Measurements from ENCODE around the gene PCDHGA4.
"Not testable (repeated sequence)": the region's sequence is repeated elsewhere in the genome, so short reads cannot be mapped to it uniquely, and the experiment has no call there.

The PCDHGA4 gene

DNA sequence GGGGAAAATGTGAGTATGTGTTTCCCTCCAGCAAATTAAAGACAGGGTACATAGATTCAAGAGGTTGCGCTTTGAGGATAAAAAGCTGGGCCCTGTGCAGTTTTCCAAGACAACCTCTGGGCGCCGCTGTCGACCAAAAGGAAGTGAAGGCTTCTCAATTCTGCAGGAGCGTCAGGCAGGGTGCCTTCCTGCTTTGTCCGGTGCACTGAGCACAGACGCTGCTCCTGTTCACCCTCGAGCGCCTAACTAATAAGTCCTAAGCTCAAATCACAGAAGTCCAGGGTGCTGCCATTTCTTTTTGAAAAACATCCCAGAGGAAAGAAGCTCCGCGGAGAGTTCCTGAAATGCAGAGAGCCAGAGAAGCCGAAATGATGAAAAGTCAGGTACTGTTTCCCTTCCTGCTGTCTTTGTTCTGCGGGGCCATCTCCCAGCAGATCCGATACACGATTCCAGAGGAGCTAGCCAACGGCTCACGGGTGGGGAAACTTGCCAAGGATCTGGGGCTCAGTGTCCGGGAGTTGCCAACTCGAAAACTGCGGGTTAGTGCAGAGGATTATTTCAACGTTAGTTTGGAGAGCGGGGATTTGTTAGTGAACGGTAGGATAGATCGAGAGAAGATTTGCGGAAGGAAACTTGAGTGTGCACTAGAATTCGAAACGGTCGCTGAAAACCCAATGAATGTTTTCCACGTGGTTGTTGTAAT, 4.8 kb upstream of the PCDHGA4 start, which contains the start of gene PCDHGB1:
Gene PCDHGB1, plus strand, starts transcription at position 183 of the 703 bp plus-strand sequence. Its CDS starts 162 bp downstream, at position 345.
- peak; percentile 1 to 52 for DNase-seq

DNA sequence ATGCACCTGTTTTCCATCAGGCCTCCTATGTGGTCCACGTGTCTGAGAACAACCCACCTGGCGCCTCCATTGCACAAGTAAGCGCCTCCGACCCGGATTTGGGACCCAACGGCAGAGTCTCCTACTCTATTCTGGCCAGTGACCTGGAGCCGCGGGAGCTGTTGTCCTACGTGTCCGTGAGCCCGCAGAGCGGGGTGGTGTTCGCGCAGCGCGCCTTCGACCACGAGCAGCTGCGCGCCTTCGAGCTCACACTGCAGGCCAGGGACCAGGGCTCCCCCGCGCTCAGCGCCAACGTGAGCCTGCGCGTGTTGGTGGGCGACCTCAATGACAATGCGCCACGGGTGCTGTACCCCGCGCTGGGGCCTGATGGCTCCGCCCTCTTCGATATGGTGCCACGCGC, 3.2 kb upstream of the PCDHGA4 start:
- no peak for DNase-seq

DNA sequence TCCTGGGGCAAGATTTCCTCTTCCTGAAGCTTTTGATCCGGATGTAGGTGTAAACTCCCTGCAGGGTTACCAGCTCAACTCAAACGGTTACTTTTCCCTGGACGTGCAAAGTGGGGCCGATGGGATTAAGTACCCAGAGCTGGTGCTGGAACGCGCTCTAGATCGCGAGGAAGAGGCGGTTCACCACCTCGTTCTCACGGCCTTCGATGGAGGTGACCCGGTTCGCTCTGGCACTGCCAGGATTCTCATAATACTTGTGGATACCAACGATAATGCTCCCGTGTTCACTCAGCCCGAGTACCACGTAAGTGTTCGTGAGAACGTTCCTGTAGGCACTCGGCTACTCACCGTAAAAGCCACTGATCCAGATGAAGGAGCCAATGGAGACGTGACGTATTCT, 820 bp downstream of the PCDHGA4 start:
- DNase-seq = no peak

DNA sequence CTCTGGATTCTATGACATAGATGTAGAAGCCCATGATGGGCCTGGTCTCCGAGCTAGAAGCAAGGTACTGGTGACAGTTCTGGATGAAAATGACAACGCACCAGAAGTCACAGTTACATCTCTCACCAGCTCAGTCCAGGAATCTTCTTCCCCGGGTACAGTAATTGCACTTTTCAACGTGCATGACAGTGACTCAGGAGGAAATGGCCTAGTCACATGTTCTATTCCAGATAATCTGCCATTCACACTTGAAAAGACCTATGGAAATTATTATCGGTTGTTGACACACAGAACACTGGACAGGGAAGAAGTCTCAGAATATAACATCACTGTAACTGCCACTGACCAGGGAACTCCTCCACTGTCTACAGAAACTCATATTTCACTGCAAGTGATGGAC, 1.3 kb downstream of the PCDHGA4 start:
- no peak for DNase-seq

DNA sequence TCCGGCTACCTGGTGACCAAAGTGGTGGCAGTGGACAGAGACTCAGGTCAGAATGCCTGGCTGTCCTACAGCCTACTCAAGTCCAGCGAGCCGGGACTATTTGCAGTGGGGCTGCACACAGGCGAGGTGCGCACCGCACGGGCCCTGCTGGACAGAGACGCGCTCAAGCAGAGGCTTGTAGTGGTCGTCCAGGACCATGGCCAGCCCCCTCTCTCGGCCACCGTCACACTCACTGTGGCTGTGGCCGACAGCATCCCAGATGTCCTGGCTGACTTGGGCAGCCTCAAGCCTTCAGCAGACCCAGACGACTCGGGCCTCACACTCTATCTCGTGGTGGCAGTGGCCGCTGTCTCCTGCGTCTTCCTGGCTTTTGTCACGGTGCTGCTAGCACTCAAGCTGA, 2.1 kb downstream of the PCDHGA4 start:
- DNase-seq = no peak

DNA sequence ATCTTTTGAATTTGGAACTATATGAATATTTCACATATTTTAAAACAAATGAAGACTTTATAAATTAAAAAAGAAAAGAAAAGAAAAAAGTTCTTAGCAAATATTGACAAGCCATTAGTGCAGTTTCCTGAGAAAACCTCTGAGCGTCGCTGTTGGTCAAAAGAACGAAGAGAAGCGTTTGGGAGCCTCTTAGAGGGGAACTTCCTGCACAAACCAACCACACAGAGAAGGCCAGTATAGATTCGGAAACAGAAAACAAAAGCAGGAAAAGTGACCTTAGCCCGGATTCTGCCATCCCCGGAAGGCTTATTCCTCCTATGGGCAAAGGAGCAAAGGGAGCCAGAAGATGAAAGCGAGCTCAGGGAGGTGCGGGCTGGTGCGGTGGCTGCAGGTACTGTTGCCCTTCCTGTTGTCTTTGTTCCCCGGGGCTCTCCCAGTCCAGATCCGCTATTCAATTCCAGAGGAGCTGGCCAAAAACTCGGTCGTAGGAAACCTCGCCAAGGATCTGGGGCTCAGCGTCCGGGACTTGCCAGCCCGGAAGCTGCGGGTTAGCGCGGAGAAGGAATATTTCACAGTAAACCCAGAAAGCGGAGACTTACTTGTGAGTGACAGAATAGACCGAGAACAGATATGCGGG, 5.1 kb downstream of the PCDHGA4 start, which contains the start of gene PCDHGB2:
Gene PCDHGB2, plus strand, starts transcription at position 205 of the 637 bp plus-strand sequence. Its CDS starts 142 bp downstream, at position 347.
- DNase-seq = peak; percentile 62 to 64

DNA sequence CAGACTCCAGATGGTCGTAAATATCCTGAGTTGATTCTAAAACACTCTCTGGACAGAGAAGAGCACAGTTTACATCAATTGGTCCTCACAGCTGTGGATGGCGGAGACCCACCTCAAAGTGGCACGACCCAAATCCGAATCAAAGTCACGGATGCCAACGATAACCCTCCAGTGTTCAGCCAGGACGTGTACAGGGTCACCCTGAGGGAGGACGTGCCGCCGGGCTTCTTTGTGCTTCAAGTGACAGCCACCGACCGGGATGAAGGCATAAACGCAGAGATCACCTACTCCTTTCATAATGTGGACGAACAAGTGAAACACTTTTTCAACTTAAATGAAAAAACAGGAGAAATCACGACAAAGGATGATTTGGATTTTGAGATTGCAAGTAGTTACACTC, 5.9 kb downstream of the PCDHGA4 start:
- DNase-seq = no peak

DNA sequence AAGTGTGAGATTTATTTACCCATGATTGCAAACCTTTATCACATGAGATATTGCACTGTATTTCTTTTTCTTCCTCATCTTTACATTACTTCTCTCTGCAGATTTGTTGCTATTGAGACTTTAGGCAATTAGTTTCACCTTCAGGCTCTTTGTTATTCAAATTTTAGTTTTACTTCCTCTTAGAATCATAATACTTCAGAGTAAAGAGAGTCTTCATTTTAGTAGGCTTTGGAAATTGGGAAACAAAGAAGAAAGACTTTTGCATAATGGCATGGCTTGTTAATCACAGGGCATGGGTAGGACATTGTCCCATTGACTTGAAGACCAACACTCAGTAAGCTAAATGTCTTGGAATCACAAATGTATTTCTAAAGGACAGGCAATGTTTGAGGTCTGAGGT, 7.9 kb downstream of the PCDHGA4 start:
- no peak for DNase-seq

DNA sequence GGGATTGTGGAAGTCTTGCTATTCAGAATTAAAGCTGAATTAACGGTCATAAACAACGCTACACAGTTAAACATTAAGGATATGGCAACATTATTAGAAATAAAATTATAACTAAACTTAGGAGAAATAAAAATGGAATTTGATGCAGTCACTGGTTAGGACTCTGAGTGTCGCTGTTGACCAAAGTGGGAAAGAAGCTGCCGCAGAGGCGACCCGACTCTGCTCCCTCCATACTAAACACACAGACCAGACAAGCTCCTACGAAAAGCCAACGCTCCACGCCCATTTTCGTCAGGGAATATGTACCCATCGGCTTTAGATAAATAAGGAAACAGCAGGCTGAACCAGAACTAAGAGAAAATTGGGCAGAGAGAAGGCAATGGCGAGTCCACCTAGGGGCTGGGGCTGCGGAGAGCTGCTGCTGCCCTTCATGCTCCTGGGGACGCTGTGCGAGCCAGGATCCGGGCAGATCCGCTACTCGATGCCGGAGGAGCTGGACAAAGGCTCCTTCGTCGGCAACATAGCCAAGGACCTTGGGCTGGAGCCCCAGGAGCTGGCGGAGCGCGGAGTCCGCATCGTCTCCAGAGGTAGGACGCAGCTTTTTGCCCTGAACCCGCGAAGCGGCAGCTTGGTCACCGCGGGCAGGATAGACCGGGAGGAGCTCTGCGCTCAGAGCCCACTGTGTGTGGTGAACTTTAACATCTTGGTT, 9.3 kb downstream of the PCDHGA4 start, which contains the start of gene PCDHGA5:
Gene PCDHGA5, plus strand, starts transcription at position 211 of the 709 bp plus-strand sequence. Its CDS starts 169 bp downstream, at position 380.
- DNase-seq = no peak

DNA sequence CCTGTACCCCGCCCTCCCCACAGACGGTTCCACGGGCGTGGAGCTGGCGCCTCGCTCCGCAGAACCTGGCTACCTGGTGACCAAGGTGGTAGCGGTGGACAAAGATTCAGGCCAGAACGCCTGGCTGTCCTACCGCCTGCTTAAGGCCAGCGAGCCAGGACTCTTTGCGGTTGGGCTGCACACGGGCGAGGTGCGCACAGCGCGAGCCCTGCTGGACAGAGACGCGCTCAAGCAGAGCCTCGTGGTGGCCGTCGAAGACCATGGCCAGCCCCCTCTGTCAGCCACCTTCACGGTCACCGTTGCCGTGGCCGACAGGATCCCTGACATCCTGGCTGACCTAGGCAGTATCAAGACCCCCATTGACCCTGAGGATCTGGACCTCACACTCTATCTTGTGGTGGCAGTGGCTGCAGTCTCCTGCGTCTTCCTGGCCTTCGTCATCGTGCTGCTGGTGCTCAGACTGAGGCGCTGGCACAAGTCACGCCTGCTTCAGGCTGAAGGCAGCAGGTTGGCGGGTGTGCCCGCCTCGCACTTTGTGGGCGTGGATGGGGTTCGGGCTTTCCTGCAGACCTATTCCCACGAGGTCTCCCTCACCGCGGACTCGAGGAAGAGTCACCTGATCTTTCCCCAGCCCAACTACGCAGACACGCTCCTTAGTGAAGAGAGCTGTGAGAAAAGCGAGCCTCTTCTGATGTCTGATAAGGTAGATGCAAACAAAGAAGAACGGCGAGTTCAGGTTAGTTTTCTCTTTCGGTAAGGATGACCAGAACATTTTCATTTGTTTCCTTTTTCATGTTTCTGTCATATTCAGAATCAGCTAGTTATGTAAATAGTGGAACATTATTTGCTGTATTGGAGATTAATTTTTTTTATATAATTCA, 11.4 kb downstream of the PCDHGA4 start:
- no peak for DNase-seq

DNA sequence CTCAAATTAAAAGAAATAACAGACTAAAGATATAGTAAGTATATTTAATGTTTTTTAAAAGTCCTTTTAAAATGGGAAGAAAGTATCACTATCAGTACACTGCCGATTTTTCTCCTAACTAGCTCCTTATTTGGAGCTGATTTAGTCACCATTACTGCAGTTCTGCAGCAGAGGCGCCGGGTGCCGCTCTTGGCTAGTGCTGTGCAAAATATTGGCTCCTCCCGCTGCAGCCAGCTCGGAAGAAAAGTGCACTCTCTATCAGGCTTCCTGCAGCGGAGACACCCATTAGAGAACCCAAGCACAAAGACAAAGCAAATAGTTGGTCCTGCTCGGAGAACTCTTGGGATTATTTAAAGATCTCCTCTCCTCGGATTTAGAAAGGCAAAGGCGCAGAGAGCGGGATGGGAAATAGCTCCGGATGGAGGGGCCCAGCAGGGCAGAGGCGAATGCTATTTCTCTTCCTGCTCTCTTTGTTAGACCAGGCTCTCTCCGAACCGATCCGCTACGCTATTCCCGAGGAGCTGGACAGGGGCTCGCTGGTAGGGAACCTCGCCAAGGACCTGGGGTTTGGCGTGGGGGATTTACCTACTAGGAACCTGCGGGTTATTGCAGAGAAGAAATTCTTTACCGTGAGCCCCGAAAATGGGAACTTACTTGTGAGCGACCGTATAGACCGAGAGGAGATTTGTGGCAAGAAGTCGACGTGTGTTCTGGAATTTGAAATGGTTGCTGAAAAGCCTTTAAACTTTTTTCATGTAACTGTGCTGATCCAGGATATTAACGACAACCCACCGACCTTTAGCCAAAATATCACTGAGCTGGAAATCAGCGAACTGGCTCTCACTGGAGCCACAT, 15.4 kb downstream of the PCDHGA4 start, which contains the start of gene PCDHGB3:
Gene PCDHGB3, plus strand, starts transcription at position 249 of the 855 bp plus-strand sequence. Its CDS starts 153 bp downstream, at position 402.
- no peak for DNase-seq

DNA sequence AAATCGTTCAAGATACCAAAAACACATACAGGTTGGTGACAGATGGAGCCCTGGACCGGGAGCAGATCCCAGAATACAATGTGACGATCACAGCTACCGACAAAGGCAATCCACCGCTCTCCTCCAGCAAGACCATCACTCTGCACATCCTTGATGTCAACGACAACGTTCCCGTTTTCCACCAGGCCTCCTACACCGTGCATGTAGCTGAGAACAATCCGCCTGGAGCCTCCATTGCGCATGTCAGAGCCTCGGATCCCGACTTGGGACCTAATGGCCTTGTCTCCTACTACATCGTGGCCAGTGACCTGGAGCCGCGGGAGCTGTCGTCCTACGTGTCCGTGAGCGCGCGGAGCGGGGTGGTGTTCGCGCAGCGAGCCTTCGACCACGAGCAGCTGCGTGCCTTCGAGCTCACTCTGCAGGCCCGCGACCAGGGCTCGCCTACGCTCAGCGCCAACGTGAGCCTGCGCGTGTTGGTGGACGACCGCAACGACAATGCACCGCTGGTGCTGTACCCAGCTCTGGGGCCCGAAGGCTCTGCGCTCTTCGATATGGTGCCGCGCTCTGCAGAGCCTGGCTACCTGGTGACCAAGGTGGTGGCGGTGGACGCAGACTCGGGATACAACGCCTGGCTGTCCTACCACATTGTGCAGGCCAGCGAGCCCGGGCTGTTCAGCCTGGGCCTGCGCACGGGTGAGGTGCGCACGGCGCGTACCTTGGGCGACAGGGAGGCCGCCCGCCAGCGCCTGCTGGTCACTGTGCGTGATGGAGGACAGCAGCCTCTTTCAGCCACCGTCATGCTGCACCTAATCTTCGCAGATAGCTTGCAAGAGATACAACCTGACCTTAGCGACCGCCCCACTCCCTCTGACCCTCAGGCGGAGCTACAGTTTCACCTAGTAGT, 17.0 kb downstream of the PCDHGA4 start:
- no peak for DNase-seq

DNA sequence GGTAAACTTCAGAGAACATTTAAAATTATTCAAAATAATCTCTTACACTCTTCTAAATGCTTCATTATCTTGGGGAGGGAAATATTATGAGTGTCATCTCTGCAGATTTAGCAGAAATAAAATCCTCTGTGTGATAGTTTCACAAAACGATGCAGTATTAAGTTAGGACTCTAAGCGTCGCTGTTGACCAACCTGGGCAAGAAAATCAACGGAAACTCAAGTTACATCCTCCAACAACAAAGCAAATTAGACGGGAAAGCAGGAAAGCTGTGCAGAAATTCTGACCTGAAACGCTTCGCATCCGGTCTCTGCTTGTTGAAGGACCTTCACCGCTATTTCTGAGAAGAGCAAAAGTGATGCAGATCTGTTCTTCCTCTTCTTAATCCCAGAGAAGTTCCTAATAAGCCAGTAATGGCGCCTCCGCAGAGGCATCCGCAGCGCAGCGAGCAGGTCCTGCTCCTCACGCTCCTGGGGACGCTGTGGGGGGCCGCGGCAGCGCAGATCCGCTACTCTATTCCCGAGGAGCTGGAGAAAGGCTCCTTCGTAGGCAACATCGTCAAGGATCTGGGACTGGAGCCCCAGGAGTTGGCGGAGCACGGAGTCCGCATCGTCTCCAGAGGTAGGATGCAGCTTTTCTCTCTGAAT, 19.0 kb downstream of the PCDHGA4 start, which contains the start of gene PCDHGA6:
Gene PCDHGA6, plus strand, starts transcription at position 219 of the 645 bp plus-strand sequence. Its CDS starts 193 bp downstream, at position 412.
- no peak for DNase-seq

DNA sequence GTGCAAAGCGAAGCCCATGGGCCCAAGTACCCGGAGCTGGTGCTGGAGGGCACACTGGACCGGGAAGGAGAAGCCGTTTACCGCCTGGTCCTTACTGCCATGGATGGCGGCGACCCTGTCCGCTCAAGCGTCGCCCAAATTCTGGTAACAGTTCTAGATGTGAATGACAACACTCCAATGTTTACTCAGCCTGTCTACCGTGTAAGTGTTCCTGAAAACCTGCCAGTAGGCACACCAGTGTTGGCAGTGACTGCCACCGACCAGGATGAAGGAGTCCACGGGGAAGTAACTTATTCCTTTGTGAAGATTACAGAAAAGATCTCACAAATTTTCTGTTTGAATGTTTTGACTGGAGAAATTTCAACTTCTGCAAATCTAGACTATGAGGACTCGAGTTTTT, 19.8 kb downstream of the PCDHGA4 start:
- DNase-seq = no peak

DNA sequence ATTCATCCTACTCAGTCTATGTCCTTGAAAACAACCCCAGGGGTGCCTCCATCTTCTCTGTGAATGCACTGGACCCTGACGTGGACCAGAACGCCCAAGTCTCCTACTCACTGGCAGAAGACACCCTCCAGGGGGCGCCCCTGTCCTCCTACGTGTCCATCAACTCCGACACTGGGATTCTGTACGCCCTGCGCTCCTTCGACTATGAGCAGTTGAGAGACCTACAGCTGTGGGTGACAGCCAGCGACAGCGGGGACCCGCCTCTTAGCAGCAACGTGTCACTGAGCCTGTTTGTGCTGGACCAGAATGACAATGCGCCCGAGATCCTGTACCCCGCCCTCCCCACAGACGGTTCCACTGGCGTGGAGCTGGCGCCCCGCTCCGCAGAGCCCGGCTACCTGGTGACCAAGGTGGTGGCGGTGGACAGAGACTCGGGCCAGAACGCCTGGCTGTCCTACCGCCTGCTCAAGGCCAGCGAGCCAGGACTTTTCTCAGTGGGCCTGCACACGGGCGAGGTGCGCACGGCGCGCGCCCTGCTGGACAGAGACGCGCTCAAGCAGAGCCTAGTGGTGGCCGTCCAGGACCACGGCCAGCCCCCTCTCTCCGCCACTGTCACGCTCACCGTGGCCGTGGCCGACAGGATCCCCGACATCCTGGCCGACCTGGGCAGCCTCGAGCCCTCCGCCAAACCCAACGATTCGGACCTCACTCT, 20.8 kb downstream of the PCDHGA4 start:
- DNase-seq = not testable (repeated sequence)

DNA sequence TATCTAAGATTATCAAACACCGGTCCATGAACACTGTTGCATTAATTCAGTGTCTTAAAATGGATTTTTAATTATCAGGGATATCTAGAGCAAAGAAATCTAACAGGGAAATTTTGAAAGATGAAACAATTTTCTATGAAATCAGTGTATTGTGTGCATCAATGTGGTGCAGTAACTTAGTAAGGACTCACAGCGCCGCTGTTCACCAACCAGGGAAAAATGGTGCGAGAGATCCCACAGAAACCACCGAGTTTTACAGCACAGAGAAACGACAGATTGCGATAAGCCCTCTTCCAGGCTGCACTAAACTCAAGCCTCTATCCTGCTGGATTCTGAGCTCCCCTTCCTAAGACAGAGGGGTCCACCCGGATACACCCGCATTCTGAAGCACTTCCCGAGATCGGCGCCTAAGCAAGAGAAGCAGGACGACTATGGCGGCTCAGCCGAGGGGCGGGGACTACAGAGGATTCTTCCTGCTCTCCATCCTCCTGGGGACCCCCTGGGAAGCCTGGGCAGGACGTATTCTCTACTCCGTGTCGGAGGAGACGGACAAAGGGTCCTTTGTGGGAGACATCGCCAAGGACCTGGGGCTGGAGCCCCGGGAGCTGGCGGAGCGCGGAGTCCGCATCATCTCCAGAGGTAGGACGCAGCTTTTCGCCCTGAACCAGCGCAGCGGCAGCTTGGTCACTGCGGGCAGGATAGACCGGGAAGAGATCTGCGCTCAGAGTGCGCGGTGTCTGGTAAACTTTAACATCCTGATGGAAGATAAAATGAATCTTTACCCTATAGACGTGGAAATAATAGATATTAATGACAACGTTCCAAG, 27.9 kb downstream of the PCDHGA4 start, which contains the start of gene PCDHGA7:
Gene PCDHGA7, plus strand, starts transcription at position 274 of the 826 bp plus-strand sequence. Its CDS starts 158 bp downstream, at position 432.
- no peak for DNase-seq

DNA sequence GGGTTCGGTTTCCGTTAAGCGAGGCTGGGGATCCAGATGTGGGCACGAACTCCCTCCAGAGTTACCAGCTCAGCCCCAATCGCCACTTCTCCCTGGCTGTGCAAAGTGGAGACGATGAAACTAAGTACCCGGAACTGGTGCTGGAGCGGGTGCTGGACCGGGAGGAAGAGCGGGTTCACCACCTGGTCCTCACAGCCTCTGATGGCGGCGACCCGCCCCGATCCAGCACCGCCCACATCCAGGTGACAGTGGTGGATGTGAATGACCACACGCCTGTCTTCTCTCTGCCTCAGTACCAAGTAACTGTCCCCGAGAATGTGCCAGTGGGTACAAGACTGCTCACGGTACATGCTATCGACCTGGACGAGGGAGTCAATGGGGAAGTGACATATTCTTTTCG, 28.5 kb downstream of the PCDHGA4 start:
- DNase-seq = no peak
